Measurements from ENCODE around the gene UNKL.
"Not testable (repeated sequence)": the region's sequence is repeated elsewhere in the genome, so short reads cannot be mapped to it uniquely, and the experiment has no call there.

Gene UNKL

DNA sequence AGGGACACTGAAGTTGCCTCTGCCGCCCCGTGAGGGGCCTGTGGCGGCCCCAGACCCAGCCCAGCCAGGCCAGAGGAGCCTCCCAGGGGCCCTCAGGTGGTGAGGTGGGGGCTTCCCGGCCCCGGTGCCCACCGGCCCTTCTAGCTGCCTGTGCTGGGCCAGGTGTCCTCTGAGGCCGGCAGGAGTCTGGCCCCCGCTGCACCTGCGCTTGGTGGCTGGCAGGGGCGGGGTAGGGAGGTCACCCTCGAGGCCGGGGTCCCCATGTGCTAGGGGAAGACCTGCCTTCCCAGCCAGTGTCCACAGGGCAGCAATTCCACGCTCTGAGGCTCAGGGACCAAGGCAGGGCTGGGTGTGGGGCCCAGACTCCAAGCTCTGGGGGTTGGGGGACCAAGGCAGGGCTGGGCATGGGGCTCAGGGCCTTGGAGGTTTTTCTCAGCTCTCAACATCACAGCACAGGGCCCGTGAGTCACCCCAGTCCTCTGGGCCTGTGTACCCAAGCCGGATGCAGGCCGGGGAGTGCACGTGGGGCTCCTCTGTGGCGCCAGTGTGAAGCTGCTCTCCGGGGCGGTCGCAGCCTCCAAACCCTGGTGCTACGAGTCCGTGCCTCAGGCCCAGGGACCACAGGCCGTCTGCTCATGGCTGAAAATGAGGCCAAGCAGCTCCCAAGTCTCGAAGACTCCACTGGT, 31.2 kb upstream of the UNKL start:
- no peaks in the 10 kb centered on the region for H3K4me1 ChIP-seq (ENCODE audit: insufficient read depth, insufficient read length)
- H3K9me3 ChIP-seq (ENCODE audit: insufficient read depth, low read length) = no peaks in the 10 kb centered on the region
- H3K27me3 ChIP-seq (ENCODE audit: insufficient read depth, insufficient read length) = no peaks in the 10 kb centered on the region
- DNase-seq (ENCODE audit: low read depth, low spot score) = no peak
- H3K4me3 ChIP-seq (ENCODE audit: insufficient read length, low read depth) = no peak overlapping the region
- peak overlapping the region; percentile 3 for H3K9ac ChIP-seq (ENCODE audit: insufficient read length, low read depth)
- TF ChIP-seq SUZ12 (IDR thresholded peaks at IDR 0.05; ENCODE audit: extremely low read depth, insufficient read depth, insufficient read length) (no peak), ZNF274 (IDR thresholded peaks at IDR 0.05; ENCODE audit: low read depth, low read length) (no peak), YY1 (IDR thresholded peaks at IDR 0.05; ENCODE audit: insufficient read depth, insufficient read length) (no peak)
- peaks cover 52% of the 10 kb centered on the region for H3K36me3 ChIP-seq (ENCODE audit: insufficient read depth, insufficient read length, low read length)

GRCh38 chr16:1444730-1445517, 30.4 kb upstream of the UNKL start:
- Histone ChIP-seq H3K36me3 (ENCODE audit: insufficient read depth, insufficient read length, low read length) (peaks cover 45% of the 10 kb centered on the region), H3K4me1 (ENCODE audit: insufficient read depth, insufficient read length) (no peaks in the 10 kb centered on the region), H3K9ac (ENCODE audit: insufficient read length, low read depth) (no peak overlapping the region), H3K9me3 (ENCODE audit: insufficient read depth, low read length) (no peaks in the 10 kb centered on the region), H3K4me3 (ENCODE audit: insufficient read length, low read depth) (no peak overlapping the region), H3K27me3 (ENCODE audit: insufficient read depth, insufficient read length) (no peaks in the 10 kb centered on the region)
- no peak for TF ChIP-seq SUZ12 (IDR thresholded peaks at IDR 0.05; ENCODE audit: extremely low read depth, insufficient read depth, insufficient read length)
- no peak for DNase-seq (ENCODE audit: low read depth, low spot score)

DNA sequence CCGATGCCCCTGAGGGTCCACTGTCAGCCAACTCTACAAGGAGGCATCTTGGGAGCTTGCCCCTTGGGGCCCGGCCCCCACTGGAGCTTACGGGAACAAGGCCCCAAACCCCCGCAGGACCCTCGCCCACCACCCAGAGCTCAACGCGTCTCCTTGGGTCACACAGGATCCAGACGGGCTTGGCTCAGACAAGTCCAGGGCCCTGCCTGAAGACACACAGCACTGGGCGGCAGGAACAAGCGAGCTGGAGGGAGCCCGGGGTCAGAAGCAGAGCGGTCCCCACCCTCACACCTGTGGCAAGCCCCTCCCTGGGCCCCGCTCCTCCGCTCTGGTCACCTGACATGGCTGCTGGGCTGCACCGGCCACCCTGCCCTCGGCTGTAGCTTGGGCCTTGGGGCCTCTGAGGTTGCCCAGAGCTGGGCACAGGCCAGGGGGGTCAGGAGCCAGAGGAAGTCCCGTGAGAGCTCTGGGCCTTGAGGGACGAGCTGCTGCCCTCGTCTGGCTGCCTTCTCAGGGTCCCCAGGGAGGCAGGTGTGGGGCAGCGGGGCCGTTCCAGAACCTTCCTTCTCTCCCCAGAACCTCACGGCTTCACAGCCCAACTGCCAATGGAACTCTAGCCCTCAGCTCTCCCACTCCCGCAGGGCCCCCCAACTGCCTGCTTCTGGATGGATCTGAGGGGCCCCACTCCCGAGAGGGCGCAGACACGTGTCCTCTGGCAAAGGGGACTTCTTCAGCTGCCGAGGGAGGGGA, 29.7 kb upstream of the UNKL start, which contains the start of gene CCDC154:
Gene CCDC154, minus strand, starts transcription at position 577 of the 750 bp plus-strand sequence. Its CDS starts 234 bp downstream, at position 343.
- no peaks in the 10 kb centered on the region for H3K9me3 ChIP-seq (ENCODE audit: insufficient read depth, low read length)
- H3K9ac ChIP-seq (ENCODE audit: insufficient read length, low read depth) = no peak within 1 kb of the TSS
- TF ChIP-seq YY1 (IDR thresholded peaks at IDR 0.05; ENCODE audit: insufficient read depth, insufficient read length) (no peak), ZNF274 (IDR thresholded peaks at IDR 0.05; ENCODE audit: low read depth, low read length) (no peak), SUZ12 (IDR thresholded peaks at IDR 0.05; ENCODE audit: extremely low read depth, insufficient read depth, insufficient read length) (no peak)
- peaks cover 4% of the 10 kb centered on the region for H3K4me1 ChIP-seq (ENCODE audit: insufficient read depth, insufficient read length)
- no peaks in the 10 kb centered on the region for H3K27me3 ChIP-seq (ENCODE audit: insufficient read depth, insufficient read length)
- peaks cover 37% of the 10 kb centered on the region for H3K36me3 ChIP-seq (ENCODE audit: insufficient read depth, insufficient read length, low read length)
- no peak for DNase-seq (ENCODE audit: low read depth, low spot score)
- H3K4me3 ChIP-seq (ENCODE audit: insufficient read length, low read depth) = no peak within 1 kb of the TSS

DNA sequence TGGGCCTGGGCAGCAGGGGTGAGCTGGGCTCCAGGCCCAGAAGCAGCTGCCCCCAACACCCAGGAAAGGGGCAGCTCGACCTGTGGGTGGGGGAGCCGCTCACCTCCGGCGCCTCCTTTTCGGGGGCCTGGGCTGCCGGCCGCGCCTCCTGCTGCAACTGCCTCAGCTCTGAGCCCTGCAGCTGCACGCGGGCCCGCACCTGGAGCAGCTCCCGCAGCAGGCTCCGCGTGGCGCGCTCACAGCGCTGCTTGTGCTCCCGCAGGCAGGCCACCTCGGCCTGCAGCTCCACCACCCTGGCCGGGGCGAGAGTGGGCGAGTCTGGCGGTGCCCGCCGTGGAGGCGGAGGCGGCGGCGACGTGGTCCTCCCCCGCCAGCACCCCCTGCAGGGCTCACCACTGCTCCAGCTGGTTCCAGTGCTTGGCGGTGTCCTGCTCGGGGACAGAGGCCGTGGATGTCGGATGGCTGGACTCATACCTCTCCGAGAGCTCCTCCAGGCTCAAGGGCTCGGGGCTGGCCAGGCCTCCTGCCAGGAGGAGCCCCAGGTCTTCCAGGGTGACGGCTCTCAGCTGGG, 29.0 kb upstream of the UNKL start:
- Histone ChIP-seq H3K36me3 (ENCODE audit: insufficient read depth, insufficient read length, low read length) (peaks cover 31% of the 10 kb centered on the region), H3K4me1 (ENCODE audit: insufficient read depth, insufficient read length) (peaks cover 4% of the 10 kb centered on the region), H3K4me3 (ENCODE audit: insufficient read length, low read depth) (no peak overlapping the region), H3K9me3 (ENCODE audit: insufficient read depth, low read length) (no peaks in the 10 kb centered on the region), H3K9ac (ENCODE audit: insufficient read length, low read depth) (no peak overlapping the region), H3K27me3 (ENCODE audit: insufficient read depth, insufficient read length) (no peaks in the 10 kb centered on the region)
- TF ChIP-seq SUZ12 (IDR thresholded peaks at IDR 0.05; ENCODE audit: extremely low read depth, insufficient read depth, insufficient read length) (no peak), YY1 (IDR thresholded peaks at IDR 0.05; ENCODE audit: insufficient read depth, insufficient read length) (no peak)
- DNase-seq (ENCODE audit: low read depth, low spot score) = no peak

DNA sequence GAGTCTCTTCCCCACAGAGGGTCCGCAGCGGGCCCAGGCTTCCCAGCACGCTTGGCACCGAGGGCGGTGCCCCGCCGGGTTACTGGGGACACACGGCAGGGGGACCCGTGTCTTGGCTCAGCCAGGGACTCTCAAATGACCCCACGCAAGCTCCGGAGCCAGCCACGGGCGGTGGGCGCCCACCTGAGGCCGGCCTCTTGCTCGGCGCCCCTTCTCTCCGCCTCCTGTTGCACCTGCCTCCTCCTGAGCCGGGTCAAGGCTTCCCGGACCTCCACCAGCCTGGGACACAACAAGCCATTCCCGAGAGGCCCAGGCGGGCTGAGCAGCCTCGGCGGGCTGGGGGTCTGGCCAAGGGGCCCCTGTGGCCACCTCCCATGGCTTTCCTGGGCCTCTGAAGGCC, 28.2 kb upstream of the UNKL start:
- no peaks in the 10 kb centered on the region for H3K27me3 ChIP-seq (ENCODE audit: insufficient read depth, insufficient read length)
- no peak for DNase-seq (ENCODE audit: low read depth, low spot score)
- peaks cover 23% of the 10 kb centered on the region for H3K36me3 ChIP-seq (ENCODE audit: insufficient read depth, insufficient read length, low read length)
- peaks cover 4% of the 10 kb centered on the region for H3K4me1 ChIP-seq (ENCODE audit: insufficient read depth, insufficient read length)
- TF ChIP-seq ZNF274 (IDR thresholded peaks at IDR 0.05; ENCODE audit: low read depth, low read length) (no peak), SUZ12 (IDR thresholded peaks at IDR 0.05; ENCODE audit: extremely low read depth, insufficient read depth, insufficient read length) (no peak), YY1 (IDR thresholded peaks at IDR 0.05; ENCODE audit: insufficient read depth, insufficient read length) (no peak)
- H3K9ac ChIP-seq (ENCODE audit: insufficient read length, low read depth) = no peak overlapping the region
- H3K9me3 ChIP-seq (ENCODE audit: insufficient read depth, low read length) = no peaks in the 10 kb centered on the region
- H3K4me3 ChIP-seq (ENCODE audit: insufficient read length, low read depth) = no peak overlapping the region

DNA sequence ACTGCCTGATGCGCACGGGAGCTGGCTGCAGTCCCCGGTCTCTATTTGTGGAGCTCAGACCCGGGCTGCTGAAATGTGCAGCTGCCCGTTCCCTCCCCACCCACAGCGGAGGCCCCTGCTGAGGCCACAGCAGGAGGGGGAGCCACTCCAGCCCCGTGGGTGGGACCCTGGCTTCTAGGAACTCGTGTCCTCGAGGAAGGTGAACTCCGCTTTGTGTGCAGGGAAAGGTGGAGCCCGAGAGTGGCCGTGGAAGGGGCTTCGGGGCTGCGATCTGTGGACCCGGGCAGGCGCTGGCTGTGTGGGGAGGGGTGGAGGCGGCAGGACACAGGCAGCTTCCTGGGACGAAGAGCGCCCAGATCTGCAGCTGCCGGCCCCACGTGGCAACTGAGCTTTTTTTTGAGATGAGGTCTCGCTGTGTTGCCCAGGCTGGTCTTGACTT, 26.9 kb upstream of the UNKL start:
- no peaks in the 10 kb centered on the region for H3K27me3 ChIP-seq (ENCODE audit: insufficient read depth, insufficient read length)
- H3K36me3 ChIP-seq (ENCODE audit: insufficient read depth, insufficient read length, low read length) = peaks cover 12% of the 10 kb centered on the region
- no peak for DNase-seq (ENCODE audit: low read depth, low spot score)
- H3K9ac ChIP-seq (ENCODE audit: insufficient read length, low read depth) = no peak overlapping the region
- no peaks in the 10 kb centered on the region for H3K9me3 ChIP-seq (ENCODE audit: insufficient read depth, low read length)
- TF ChIP-seq YY1 (IDR thresholded peaks at IDR 0.05; ENCODE audit: insufficient read depth, insufficient read length) (no peak), SUZ12 (IDR thresholded peaks at IDR 0.05; ENCODE audit: extremely low read depth, insufficient read depth, insufficient read length) (no peak), ZNF274 (IDR thresholded peaks at IDR 0.05; ENCODE audit: low read depth, low read length) (no peak)
- H3K4me3 ChIP-seq (ENCODE audit: insufficient read length, low read depth) = no peak overlapping the region
- H3K4me1 ChIP-seq (ENCODE audit: insufficient read depth, insufficient read length) = peaks cover 7% of the 10 kb centered on the region

- not testable (repeated sequence) for H3K9me3 ChIP-seq (ENCODE audit: insufficient read depth, low read length); H3K9ac ChIP-seq (ENCODE audit: insufficient read length, low read depth); DNase-seq (ENCODE audit: low read depth, low spot score); H3K4me3 ChIP-seq (ENCODE audit: insufficient read length, low read depth); H3K36me3 ChIP-seq (ENCODE audit: insufficient read depth, insufficient read length, low read length); H3K27me3 ChIP-seq (ENCODE audit: insufficient read depth, insufficient read length)
- H3K4me1 ChIP-seq (ENCODE audit: insufficient read depth, insufficient read length) = peaks cover 10% of the 10 kb centered on the region
Measured at GRCh38 chr16:1439699-1440074, 25.2 kb upstream of the UNKL start.
